Fibroblast of skin of scalp (primary cell): ENCODE measurements around the gene MYH11.
"Not testable (repeated sequence)": the region's sequence is repeated elsewhere in the genome, so short reads cannot be mapped to it uniquely, and the experiment has no call there.

ENCODE experiments used
- DNase-seq: peaks from one replicate; pipeline ENCODE4 v3.0.0-alpha.2; 2013

Gene MYH11

DNA sequence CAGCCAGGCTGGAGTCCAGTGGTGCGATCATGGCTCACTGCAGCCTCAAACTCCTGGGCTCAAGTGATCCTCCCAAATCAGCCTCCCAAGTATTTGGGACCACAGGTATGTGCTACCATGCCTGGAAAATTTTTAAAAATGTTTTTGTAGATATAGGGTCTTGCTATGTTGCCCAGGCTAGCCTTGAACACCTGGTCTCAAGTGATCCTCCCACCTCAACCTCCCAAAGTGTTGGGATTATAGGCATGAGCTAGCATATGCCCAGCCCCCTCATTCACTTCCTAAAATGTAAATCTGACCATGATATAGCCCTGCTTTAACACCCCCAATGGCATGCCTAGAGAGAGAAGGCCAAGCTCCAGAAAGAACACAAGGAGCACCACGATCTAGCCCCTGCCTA, 108.2 kb downstream of the MYH11 start:
- no peak for DNase-seq

DNA sequence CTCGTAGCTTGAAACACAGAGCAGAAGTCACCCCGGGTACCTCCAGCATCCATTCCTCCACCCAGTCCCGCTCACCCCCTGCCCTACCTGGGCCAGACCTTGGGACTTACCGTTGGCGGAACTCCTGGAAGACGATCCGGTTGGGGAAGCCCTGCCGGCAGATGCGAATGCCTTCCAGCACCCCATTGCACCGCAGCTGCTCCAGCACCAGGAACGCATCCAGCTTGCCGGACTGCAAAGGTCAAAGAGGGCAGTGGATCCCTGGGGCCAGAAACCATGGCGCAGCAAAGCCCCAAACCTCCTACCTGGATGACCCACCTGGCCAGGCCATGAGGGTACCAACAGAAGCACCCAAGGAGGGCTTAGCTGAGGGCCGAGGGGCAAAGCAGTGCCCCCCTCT, 108.9 kb downstream of the MYH11 start:
- DNase-seq: no peak

DNA sequence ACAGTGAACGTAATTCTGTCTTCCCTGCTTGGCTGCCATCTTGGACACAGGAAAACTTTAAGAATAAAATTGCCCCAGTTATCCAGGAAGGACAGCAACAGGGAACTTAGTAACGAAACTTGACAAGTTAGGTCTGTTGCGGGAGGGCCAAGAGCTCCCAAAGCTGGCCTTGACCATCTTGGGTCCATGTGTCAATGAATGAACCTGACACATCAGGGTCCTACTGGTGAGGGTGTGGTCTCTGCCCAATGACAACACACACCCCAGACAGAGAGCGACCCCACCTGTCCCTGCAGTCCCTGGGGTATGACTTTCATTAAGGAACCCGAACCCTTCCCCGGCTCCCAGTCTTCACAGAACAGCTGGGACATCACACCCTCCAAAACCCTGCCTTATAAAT, 110.5 kb downstream of the MYH11 start:
- no peak for DNase-seq

DNA sequence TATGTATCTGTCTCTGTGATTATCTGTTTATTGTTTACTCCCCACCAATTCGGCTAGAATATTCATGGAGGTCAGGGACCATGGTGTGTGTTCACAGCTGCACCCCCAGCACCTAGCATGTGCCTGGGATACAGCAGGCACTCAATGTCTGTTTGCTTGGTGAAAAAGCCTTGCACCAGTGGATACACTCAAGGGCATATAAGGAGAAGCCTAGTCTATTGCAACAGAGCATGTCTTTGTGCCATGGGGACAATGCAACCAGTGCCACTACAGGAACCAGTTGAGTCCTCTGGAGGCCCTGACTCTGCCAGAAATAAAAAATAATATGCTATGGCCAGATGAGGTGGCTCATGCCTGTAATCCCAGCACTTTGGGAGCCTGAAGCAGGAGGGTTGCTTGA, 113.2 kb downstream of the MYH11 start:
- DNase-seq: no peak

DNA sequence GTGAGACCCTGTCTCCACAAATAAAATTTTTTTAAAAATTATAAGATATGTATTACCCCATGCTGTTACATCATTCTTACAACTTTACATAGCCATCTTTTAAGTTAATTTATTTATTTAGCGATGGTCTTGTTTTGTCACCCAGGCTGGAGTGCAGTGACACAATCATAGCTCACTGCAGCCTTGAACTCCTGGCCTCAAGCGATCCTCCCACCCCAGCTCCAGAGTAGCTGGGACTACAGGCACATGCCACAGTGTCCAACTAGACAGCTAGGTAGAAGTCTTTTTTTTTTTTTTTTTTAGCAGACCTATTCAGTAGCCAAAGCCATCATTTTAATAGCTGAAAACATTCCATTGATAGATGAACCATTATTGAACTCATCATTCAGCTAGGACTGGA, 114.1 kb downstream of the MYH11 start:
- no peak for DNase-seq

DNA sequence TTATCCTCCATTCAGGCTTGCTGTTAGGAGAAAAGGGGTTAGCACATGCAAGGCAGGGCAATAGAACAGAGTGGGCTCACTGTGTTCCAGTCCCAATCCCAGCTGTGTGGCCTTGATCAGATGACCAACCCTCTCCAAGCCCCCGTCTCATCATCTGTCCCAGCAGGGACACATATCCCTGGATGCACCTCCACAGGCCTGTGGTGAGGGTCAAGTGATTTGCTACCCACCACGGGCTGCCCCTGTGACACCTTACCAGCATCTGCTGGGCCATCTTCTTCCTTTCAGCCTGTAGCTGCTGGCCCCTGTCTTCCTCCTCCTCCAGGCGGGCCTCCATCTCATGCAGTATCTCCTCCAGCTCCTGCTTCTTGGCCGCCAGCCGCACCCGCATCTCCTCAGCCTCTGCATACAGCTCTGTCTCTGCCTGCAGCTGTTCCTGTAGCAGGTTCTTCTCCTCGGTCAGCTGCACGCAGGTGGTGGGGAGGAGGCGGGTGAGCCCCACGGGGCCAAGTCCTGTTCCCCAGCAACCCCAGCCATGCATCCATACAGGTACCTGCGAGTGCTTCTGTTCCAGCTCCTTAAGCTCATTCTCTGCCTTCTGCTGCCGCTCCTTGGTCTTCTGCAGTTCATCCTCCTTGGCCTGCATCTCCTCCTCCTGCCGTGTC, 115.5 kb downstream of the MYH11 start:
- no peak for DNase-seq

DNA sequence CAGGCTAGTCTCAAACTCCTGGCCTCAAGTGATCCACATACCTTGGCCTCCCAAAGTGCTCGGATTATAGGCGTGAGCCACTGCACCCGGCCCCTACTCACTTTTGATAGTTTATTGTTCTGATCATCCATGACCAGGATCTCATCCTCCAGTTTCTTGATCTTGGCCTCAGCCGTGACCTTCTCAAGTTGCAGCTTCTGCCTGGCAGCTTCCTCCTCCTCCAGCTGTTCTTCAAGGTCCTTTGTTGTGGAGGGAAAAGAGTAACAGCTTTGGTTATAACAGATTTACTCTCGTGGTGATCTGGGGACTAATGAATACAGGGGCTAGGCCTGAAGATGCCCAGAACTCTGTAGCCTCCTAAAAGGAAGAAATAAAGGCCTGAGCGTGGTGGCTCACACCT, 116.9 kb downstream of the MYH11 start:
- no peak for DNase-seq

DNA sequence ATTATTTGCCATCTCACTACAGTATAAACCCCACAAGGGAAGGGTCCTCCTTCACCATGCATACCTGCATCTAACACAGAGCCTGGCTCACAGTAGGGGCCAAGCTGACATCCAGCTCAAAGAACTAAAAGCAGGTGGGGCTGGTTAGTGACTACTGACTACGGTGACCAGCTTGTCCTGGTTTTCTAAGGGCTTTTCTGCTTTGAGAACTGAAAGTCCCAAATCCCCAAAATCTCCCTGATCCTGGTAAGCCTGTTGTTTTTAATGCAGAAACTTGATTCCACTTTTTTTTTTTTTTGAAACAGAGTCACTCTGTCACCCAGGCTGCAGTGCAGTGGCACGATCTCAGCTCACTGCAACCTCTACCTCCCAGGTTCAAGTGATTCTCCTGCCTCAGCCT, 117.4 kb downstream of the MYH11 start:
- DNase-seq: no peak

DNA sequence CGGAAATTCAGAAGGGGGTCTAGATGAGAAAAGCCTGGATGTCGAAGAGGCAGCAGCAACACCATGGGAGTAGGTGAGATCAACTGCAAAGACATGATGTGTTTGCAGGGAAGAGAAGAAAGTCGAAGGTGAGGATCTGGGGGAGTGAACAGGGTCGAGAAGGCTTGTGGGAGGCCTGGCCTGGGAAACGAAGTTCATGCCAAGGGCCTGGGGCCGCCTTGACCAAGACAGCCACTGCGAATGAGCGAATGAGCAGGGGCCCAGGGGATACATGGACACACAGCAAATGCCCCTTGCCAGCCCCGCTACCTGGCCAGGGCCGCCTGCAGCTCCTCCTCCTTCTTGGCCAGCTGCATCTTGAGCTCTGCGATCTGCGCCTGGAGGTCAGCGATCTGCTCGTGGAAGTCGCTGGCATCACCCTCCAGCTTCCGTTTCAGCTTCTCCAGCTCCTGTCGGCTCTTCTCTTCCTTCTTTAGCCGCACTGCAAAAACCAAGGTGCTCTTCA, 119.6 kb downstream of the MYH11 start:
- no peak for DNase-seq

DNA sequence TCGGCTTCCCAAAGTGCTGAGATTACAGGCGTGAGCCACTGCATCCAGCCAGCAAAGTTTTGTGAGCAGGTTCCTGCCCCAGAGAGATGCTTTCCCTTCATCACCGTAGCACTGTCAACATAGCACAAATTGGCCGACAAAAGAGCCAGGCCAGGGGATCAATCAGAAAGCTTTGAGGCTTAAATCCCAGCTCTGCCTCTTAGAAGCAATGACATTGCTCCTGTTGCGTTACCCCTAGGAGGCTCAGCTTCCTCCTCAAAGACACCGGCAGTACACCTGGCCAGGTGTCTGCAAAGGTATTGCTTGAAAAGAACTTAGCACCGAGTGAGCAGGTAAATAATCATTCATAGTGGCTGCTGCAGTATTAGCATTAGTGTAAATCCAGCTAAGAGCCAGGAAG, 120.3 kb downstream of the MYH11 start:
- DNase-seq: no peak

DNA sequence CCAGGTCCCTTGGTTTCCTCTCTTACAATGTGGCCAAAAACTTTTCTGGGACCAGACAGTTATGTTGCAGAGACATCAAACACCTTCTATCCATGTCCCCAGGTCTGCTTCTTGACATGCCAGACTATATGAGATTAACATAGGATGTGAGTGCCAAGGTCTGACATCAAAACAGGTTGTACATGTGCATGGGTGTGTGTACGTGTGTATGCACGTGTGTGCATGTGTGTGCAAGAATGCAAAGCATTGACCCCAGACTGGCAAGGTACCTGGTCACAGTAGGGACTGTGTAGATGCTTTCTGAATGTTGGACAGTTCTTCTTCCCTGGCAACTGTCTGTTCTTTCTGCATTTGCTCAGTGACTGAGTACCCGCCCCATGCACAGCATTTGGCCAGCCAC, 121.2 kb downstream of the MYH11 start:
- DNase-seq: no peak

DNA sequence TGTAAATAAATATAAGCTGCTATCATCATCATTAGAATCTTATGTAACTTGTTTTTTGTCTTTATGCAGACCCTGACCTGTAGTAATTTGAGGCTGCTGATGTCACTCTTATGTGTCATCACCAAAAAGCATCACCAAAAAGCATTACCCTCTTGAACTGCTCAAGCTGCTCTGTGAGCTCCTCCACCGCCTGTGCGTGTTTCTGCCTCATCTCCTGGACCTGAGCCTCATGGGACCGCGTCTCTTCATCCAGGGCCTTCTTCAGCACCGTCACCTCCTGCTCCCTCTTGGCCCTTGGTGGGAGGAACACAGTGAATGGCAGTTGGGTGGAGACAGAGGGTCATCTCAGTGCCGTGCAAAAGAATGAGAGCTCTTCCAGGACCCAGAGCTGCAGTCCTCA, 124.4 kb downstream of the MYH11 start:
- DNase-seq: peak; percentile 5

DNA sequence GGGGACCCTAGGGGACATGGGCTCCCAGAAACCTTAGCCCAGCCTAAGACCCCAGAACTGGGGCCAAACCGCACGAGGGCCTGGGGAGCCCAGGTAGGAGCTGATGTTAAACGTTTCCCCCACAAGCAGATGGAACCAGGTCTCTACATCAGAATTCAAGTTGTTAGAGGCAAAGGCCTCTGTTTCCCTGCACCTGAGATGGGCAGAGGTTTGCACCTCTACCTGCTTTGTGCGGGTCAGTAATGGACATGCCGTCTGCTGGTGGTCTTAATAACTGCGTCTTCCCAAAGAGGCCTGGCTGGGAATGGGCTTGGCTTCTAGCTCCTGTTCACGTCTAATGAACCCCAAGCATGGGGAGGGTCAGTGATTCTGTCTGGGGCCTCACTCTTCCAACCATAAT, 127.7 kb downstream of the MYH11 start:
- DNase-seq: no peak

DNA sequence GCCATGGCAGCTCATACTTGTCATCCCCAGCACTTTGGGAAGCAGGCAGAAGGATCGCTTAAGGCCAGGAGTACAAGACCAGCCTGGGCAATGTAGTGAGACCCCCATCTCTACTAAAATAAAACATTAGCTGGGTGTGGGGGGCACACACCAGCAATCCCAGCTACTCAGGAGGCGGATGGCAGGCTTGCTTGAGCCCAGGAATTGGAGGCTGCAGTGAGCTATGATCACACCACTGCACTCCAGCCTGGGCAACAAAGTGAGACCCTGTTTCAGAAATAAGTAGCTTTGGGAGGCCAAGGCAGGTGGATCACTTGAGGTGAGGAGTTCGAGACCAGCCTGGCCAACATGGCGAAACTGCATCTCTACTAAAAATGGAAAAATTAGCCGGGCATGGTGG, 129.1 kb downstream of the MYH11 start:
- not testable (repeated sequence) for DNase-seq

DNA sequence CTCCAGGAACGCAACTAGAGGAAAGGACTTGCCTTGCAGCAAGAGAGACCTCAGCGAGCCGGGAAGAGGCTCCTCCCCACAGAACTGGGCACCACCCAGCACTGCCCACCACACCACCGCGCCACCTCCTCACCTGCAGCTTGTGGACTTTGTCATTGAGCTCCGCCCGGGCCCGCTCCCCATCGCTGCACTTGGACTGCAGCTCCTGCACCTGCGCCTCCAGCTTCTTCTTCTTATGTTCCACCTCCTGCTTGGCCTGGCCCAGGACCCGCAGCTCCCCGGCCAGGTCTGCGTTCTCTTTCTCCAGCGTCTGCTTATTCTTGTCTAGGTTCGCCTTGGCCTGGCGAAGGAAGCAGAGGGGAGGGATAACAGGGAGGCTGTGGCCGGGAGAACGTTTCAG, 130.1 kb downstream of the MYH11 start:
- no peak for DNase-seq

DNA sequence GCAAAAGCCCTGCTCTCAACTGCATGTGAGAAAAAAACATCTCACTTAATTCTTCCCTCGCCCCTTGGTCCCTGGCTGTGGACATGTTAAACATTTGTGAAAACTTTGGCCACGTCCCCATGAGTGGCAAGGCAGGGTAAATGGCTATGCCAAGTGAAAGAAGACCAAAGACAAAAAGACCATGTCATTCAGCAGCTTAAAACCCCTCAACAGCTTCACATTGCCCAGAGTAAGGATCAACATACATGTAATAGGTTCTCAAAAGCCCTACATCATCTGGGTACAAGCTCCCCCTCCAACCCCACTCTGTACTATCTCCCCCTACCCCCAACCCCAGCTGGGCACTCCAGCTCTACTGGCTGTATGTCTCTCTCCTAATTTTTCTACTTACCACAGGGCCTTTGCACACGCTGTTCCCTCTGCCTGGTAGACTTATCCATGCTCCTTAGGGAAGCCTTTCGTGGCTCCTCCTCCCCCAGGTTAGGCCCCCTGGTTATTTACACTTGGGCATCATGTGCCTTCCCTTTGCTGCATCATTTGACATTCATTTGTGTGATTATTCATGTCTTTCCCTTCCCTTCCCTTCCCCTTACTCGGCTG, 131.1 kb downstream of the MYH11 start:
- no peak for DNase-seq

DNA sequence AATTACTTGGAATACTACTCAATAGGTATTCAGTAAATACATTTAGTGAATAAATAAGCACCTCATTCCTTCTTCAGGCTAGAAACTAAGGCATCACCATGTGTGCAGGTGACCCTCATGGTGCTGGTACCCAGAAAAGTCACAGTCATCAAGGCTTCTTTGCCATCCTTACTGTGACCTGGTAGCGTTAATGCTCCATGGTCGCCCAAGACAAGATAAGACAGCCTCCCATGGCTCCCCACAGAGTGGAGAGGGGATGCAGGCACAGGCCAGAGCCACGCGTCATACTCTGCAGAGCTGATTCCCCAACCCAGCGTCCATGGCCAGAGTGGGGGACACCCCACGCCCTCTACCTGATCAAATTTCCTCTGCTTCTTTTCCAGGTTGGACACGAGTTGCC, 133.0 kb downstream of the MYH11 start:
- no peak for DNase-seq

DNA sequence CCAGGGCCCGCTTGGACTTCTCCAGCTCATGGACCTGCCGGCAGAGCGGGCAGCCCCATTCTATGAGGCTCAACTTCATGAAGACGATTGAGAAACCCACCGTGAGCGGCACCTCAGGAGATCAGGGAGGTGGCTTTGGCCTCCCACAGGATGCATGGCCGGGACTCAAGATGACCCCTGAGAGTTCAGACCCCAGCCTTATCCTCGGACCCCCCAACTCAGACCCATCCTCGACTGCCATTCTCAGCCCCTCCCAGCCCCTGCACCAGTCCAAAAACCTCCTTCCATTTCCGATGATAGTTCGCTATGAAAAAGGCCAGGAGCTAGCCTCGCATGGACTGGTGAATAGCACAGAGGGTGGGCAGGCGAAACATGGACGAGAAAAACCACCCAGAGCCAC, 135.8 kb downstream of the MYH11 start:
- no peak for DNase-seq

DNA sequence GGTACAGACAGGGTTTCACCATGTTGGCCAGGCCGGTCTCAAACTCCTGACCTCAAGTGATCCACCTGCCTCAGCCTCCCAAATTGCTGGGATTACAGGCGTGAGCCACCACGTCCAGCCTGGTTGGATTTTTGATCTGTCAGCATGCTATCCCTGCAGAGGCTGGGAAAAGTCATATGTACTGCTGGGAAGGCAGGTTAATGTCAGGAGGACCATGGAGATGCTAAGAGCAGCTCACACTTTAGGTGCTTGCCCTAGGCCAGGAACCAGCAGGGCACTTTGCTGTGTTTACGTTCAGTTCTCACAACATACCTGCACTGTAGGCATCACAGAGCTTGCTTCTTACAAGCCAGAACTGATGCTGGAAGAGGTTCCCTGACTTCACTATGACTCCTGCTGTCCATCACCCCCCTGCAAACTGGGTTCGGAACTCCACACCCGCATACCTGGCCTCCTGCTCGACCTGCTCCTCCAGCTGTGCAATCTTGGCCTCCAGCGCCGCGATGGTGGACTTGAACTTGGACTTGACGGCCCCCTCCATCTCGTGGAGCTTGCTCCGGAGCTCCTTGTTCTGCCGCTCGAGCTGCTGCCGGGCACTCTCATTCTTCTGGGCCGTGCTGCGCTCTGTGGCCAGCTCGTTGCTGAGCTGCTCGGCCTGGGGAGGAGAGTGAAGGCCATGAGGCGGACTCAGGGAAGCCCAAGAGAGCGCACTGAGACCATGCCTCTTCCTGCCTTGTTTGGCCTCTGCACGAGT, 140.0 kb downstream of the MYH11 start:
- no peak for DNase-seq

DNA sequence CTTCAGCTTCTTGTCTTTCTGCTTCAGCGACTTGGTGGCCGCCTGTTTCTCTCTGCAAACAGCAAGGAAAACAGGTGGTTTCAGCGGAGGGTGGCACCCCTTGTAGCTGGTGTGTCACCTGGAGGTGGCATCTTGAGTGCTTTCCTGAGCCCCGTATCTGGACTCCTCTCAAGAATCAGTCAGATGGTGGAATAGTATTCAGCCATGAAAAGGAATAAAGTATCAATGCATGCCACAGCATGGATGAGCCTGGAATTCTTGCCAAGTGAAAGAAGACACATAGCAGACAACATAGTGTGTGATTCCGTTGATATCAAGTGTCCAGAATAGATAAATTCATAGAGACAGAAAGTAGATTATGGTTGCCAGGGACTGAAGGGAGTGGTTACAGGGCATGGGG, 141.6 kb downstream of the MYH11 start:
- no peak for DNase-seq

DNA sequence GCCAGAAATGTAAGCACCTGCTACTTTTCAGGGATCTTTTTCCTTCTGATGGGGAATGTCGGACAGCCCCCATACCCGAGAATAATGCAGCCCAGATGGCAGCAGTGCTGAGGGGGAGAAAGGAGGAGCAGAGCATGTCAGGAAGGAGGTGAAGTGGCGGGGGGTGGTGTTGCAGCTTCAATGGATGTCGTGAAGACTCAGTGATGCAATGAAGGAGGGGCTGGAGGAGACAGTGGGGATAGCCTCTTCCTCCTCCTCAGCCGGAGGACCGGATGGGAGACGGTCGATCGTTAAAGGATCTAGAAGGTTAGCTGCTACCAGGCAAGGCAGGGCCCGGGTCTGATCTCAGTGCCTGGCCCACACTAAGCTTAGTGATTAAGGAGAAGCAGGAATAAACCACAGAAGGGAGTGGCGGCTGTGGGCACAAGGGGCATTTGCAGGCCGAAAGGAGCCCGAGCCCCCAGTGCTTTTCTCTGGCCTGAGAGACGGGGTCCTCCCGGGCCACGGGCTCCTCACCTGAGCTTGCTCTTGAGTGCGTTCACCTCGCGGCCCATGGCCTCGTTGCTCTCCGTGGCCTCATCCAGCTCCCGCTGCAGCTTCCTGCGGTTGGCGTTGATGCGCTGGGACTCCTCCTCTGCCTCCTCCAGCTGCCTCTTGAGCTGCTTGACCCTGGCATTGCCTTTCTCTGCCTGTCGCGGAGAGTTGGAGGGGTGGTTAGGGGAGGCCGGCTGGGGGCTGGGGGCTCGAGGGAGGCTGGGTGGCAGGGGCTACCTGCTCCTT, 142.2 kb downstream of the MYH11 start:
- no peak for DNase-seq

DNA sequence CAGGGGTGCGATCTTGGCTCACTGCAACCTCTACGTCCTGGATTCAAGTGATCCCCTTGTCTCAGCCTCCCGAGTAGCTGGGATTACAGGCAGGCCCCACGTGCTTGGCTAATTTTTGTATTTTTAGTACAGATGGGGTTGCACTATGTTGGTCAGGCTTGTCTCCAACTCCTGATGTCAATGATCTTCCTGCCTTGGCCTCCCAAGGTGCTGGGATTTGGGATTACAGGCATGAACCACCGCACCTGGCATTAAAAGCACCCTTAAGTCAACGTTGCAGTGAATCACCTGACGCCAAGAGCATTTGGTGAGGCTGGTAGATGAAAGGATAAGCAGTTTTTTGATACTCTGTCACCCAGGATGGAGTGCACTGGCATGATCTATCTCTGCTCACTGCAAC, 147.8 kb downstream of the MYH11 start:
- no peak for DNase-seq

DNA sequence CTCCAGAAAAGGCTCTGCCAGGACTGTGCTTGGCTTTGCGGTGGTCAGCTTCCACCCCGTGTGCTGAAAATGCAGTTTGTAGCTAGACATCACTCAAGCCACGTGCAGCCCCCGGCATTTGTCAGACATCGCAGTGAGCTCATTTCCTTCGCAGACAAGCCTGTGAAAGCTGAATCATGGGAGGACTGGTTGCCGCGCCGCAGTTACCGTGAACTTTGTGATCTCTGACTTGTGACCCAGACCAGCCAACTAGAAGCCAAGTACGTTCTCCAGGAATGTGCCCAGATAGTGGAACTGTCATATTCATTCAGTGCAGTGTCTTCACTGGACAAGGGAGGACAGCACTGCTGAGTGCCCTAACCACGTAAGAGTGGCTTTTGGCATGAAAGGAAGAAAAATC, 148.7 kb downstream of the MYH11 start:
- DNase-seq: no peak
